ENCODE measurements around the gene ARID5A. TPM values are rescaled to one million over a fixed set of nuclear protein-coding genes. Genes with fewer than 3 reads are reported as not detected.

The ARID5A gene
- total and polyA plus RNA-seq, 9 of the 15 experiments (the other 6 are each of a cell fraction or from before 2014, with no cell fraction given): 0.14 to 12.5 (median 3.0) TPM

GRCh38 chr2:96505231-96505889, 31.2 kb upstream of the ARID5A start, which contains the start of gene NEURL3 (continued):
- TF ChIP-seq, protein P1, sequence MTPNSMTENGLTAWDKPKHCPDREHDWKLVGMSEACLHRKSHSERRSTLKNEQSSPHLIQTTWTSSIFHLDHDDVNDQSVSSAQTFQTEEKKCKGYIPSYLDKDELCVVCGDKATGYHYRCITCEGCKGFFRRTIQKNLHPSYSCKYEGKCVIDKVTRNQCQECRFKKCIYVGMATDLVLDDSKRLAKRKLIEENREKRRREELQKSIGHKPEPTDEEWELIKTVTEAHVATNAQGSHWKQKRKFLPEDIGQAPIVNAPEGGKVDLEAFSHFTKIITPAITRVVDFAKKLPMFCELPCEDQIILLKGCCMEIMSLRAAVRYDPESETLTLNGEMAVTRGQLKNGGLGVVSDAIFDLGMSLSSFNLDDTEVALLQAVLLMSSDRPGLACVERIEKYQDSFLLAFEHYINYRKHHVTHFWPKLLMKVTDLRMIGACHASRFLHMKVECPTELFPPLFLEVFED (CRISPR knock-in tag; conservative IDR thresholded peaks at IDR 0.05): no peak
- TF ChIP-seq FUS (optimal IDR thresholded peaks at IDR 0.05; ENCODE audit: low read depth, low read length) (no peak), ZNF239 (CRISPR knock-in tag; IDR thresholded peaks at IDR 0.05) (no peak), ERF (CRISPR knock-in tag; IDR thresholded peaks at IDR 0.05) (no peak), GATAD2A (IDR thresholded peaks at IDR 0.05) (no peak), RHOXF2B (CRISPR knock-in tag; conservative IDR thresholded peaks at IDR 0.05) (no peak), ZNF174 (CRISPR knock-in tag; IDR thresholded peaks at IDR 0.05) (no peak), GTF2A2 (tag; IDR thresholded peaks at IDR 0.05) (no peak), THRA (IDR thresholded peaks at IDR 0.05) (no peak), NFATC3 (IDR thresholded peaks at IDR 0.05) (no peak), PRMT5 (CRISPR knock-in tag; IDR thresholded peaks at IDR 0.05) (no peak)
- TF ChIP-seq, protein P2, sequence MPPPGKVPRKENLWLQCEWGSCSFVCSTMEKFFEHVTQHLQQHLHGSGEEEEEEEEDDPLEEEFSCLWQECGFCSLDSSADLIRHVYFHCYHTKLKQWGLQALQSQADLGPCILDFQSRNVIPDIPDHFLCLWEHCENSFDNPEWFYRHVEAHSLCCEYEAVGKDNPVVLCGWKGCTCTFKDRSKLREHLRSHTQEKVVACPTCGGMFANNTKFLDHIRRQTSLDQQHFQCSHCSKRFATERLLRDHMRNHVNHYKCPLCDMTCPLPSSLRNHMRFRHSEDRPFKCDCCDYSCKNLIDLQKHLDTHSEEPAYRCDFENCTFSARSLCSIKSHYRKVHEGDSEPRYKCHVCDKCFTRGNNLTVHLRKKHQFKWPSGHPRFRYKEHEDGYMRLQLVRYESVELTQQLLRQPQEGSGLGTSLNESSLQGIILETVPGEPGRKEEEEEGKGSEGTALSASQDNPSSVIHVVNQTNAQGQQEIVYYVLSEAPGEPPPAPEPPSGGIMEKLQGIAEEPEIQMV (tag; conservative IDR thresholded peaks at IDR 0.05; ENCODE audit: low read depth): no peak
- TF ChIP-seq, protein P3, sequence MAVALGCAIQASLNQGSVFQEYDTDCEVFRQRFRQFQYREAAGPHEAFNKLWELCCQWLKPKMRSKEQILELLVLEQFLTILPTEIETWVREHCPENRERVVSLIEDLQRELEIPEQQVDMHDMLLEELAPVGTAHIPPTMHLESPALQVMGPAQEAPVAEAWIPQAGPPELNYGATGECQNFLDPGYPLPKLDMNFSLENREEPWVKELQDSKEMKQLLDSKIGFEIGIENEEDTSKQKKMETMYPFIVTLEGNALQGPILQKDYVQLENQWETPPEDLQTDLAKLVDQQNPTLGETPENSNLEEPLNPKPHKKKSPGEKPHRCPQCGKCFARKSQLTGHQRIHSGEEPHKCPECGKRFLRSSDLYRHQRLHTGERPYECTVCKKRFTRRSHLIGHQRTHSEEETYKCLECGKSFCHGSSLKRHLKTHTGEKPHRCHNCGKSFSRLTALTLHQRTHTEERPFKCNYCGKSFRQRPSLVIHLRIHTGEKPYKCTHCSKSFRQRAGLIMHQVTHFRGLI (CRISPR knock-in tag; IDR thresholded peaks at IDR 0.05): no peak
